Measurements from ENCODE around the gene ABT1.

Gene ABT1

DNA sequence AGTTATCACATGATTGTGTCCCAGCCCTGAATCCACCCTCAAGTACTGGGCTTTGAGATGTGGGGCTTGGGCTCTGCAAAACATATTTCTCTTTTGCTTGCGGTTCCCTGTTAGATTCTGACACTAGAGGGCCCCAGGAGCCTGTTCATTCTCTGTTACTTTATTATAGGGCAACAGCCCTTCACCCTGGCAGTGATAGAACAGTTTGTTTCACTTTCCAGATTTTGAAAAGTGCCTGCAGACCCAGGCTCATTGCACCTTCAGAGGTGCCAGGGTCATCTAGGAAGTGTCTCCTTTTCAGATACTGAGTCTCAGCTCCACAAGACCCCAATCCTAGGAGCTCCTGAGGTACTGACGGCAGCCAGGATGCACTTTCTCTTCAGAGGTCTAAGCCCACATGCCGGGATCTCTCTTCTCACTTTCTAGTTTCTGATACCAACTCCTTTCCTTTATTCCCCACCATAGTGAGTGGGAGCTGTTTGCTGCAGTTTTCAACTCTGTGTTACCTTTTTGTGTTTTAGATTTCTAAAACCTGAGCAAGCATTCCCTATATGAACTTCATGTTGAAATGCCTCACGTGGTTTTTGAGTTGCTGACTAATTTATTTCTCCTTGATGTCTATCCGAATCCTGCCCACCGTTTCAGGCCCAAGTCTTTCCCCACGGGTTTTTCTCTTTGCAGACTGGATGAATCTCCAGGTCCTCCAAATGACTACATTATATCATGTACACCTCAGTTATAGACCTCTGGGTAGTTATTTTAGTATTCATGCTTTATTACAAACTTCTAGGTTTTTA lies 10.9 kb downstream of the ABT1 start:
- DNase-seq: peak; percentile 69

DNA sequence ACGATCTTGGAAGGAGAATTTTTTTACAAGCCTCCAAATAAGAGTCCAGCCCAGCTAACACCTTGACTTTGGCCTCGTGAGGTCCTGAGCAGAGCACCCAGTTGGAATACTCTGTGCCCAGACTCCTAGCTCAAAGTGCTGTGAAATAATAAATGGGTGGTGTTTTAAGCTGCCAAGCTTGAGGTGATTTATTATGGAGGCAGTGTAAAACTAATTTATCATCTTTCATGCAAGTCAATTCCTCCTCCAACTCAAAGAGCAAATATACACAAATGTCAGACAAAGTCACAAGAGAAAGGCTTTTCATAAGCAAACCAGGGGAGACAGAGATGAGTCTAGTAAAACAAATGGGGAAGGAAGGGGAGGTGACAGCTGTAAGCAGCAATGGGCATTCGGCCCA lies 12.7 kb downstream of the ABT1 start:
- no peak for DNase-seq

DNA sequence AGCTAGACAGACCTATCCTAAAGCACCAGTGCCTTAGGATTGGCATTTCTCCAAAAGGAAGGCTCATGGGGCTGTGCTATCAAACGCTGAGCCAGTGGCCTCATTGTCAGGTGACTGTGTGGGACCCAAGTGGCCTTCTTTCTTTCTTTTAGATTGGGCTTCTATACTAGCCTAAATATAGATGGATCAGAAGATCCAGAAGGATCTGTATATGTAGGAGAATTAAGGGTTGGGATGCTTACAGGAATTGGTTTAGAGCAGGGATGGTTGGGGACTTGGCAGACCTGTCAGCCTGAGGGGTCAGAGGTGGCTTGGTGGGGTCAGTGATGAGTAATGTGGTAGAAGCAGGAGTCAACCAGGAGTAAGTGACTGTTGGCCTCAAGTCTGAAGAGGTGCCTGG lies 14.8 kb downstream of the ABT1 start:
- no peak for DNase-seq

DNA sequence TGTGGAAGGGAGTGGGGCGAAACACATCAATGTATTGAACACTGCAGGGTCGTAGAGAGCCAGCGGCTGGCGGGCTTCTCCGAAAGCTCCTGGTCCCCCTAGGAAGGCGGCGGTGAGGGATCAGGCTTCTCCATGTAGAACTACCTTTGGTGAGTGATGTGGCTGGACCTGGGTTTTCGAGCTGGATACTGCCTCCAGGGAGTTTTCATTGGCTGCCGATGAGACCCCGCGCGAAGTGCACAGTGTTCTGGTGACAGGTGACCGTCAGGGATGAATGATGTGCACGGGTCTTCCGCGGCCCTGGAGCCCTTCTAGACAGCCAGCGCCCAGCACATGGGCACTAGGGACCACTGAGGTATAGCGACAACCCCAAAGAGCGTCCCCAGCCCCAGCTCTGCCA lies 16.4 kb downstream of the ABT1 start:
- DNase-seq: no peak

DNA sequence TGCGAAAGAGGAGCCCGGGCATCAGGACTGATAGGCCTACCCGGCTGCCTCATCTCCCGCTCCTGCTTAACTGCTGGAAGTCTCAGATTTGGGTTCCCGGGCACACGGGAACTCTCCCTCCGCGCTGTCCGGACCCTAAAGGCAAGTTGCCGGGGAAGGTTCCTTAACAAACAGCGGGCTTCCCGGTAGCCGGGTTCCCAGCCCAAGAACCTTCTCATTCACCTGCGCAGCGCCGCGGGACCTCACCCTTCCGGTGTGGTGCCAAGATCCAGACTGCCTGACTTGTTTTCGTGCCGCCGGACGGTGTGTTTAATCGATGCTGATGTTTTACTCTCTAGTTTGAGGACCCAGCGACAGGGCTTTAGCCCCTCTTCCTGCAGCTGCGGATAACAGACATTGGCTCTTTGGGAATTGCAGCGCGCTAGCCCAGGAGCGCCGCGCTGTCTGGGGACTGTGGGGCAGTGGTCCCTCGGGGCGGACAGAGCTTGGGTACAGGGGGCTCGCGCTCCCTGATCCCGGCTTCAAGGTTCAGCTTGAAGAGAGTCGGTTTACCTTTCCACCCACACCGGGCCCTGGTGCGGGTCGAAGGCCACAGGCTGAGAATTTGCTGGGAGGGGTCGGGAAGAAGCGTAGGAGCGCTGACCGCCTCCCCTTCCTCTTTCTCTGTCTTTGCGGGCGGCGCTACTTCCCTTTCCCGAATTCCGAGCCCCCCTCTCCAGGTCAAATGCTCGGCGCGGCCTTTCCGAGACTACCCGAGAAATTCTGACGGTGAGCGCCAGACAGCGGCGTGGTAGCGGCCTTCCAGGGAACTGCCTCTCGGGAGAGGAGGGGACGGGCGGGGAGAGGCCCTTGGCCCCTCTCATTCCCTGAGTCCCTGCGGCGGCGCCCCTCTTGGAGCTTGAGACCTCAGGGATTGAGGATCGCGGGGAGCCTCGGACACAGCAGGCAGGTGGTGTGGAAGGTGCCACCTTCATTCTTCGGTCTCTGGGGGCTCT lies 17.2 kb downstream of the ABT1 start:
- DNase-seq: no peak

DNA sequence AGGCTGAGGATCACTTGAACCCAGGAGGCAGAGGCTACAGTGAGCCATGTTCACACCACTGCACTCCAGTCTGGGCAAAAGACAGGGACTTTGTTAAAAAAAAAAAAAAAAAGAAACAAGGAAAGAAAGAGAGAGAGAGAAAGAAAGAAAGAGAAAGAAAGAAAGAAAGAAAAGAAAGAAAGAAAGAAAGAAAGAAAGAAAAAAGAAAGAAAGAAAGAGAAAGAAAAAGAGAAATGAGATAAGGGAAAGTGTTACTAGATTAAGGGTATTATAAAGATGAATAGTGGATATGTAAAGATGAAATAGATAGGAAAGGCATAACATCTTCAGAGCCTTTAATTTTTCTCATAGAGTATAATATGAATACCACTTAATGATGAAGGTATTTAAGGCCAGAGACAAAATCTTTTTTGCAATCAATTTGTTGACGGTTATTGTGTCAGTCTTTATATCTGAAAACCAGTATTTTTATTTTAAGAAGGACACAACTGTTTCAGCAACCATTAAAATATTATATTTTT lies 26.6 kb downstream of the ABT1 start:
- DNase-seq: no peak

DNA sequence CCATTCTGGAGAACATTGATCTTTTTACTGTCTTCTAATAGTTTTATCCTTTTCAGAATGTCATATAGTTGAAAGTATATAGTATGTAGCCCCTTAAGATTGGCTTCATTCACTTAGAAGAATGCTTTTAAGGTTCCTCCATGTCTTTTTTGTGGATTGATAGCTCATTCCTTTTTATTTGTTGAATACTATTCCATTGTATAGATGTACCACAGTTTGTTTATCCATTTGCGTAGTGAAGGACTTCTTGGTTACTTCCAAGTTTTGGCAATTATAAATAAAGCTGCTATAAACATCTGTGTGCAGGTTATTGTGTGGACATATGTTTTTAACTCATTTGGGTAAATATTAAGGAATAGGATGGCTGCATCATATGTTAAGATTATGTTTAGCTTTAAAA lies 27.8 kb downstream of the ABT1 start:
- DNase-seq: no peak

DNA sequence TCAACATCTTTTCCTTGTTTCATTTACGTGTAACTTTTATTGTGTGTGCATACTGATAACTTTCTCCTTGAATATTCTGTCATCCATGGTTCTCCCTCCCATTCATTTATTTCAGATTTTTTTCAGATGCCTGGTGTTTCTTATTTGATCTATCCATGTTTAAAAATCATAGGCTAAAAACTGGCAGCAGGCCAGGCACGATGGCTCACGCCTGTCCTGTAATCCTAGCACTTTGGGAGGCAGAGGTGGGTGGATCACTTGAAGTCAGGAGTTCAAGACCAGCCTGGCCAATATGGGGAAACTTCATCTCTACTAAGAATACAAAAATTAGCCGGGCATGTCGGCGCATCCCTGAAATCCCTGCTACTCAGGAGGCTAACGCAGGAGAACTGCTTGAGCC lies 31.1 kb downstream of the ABT1 start:
- no peak for DNase-seq

DNA sequence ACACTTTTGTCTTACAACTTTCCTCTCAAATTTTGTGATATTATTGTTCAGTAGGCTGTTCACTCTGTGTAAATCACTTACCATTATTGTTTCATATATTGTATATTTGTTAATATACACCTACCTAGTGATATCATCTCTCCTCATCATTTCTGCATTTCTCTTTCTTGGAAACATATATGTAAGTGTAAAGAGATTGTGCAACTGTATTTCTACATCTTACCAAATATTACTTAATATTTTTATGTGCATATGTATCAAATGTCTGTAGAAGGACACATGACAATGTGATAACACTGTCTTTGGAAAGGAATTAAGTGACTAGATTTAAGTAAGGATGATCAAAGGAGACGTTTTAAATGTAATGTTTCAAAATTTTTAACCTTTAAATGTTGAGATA lies 32.6 kb downstream of the ABT1 start:
- no peak for DNase-seq

DNA sequence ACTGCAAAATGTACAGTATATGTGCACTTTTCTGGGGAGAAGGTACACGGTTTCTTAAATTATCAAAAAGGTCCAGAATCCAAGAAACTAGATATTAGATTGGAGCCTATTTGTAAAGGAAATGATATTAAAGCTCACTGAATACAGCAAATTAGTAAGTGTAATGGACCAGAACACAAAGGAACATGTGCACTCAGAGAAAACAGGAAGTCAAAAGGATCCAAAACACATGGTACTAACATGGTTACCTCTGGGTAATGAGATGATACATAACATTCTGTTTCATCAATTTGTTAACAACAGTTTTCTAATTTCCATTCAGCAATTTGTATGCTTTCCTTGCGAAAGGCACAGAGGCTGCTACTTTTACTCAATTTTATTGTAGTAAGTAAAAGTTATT lies 44.1 kb downstream of the ABT1 start:
- DNase-seq: no peak

DNA sequence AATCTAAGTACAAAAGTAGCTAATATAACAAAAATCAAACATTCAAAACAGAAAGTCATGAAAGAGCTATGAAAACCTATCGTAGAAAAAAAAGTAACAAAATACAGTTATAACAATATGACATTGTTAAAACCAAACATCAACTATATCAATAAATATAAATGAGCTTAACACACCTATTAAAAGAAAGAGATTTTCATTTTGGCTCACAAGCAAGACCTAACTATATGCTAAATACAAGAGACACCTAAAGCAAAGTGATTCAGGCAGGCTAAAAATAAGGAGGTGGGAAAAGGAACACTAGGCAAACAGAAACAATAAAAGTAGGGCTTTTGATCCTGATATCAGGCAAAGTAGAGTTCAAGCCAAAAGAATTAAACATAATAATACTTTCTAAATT lies 49.3 kb downstream of the ABT1 start:
- no peak for DNase-seq
